ENCODE data around the gene SCP2. TPM values are rescaled to one million over a fixed set of nuclear protein-coding genes. Genes with fewer than 3 reads are reported as not detected.
"Not testable (repeated sequence)": the region's sequence is repeated elsewhere in the genome, so short reads cannot be mapped to it uniquely, and the experiment has no call there.

SCP2 gene
- total RNA-seq, 1 donor from 2014 or later = 26.3 TPM

GRCh38 chr1:52952112-52952511 lies 25.0 kb downstream of the SCP2 start:
- H3K4me1 ChIP-seq = no peaks in the 10 kb centered on the region
- H3K27ac ChIP-seq = no peak overlapping the region
- no peak for DNase-seq (ENCODE audit: low spot score in 2 of 2)
- no peak overlapping the region for H3K4me3 ChIP-seq
- TF ChIP-seq CTCF (IDR thresholded peaks at IDR 0.05) = no peak
- intact Hi-C loops (cut with DNase I) = no loop called here
- H3K27me3 ChIP-seq = no peaks in the 10 kb centered on the region
- H3K9me3 ChIP-seq = no peaks in the 10 kb centered on the region
- peaks cover 2 to 21% of the 10 kb centered on the region in 2 donors for H3K36me3 ChIP-seq

GRCh38 chr1:52955129-52955970 lies 28.3 kb downstream of the SCP2 start:
- Histone ChIP-seq H3K27ac (no peak overlapping the region), H3K36me3 (peaks cover 0 to 16% of the 10 kb centered on the region in 2 donors), H3K4me3 (no peak overlapping the region), H3K4me1 (no peaks in the 10 kb centered on the region), H3K9me3 (no peaks in the 10 kb centered on the region), H3K27me3 (no peaks in the 10 kb centered on the region)
- intact Hi-C loops (cut with DNase I) = no loop called here
- TF ChIP-seq CTCF (IDR thresholded peaks at IDR 0.05) = no peak
- DNase-seq (ENCODE audit: low spot score in 2 of 2) = no peak

GRCh38 chr1:52963101-52963500 lies 36.0 kb downstream of the SCP2 start:
- peaks cover 9 to 24% of the 10 kb centered on the region in 2 donors for H3K36me3 ChIP-seq
- no peak overlapping the region for H3K27ac ChIP-seq

GRCh38 chr1:52967666-52968065 lies 40.6 kb downstream of the SCP2 start:
- no peak for TF ChIP-seq CTCF (IDR thresholded peaks at IDR 0.05)
- peaks cover 0 to 10% of the 10 kb centered on the region in 2 donors for H3K36me3 ChIP-seq
- no peaks in the 10 kb centered on the region for H3K4me1 ChIP-seq
- no peaks in the 10 kb centered on the region for H3K9me3 ChIP-seq
- intact Hi-C loops (cut with DNase I) = no loop called here
- H3K27me3 ChIP-seq = no peaks in the 10 kb centered on the region
- no peak overlapping the region for H3K4me3 ChIP-seq
- H3K27ac ChIP-seq = no peak overlapping the region
- no peak for DNase-seq (ENCODE audit: low spot score in 2 of 2)

More at GRCh38 chr1:52963101-52963500, 36.0 kb downstream of the SCP2 start:
- Histone ChIP-seq H3K27me3 (no peaks in the 10 kb centered on the region), H3K4me3 (no peak overlapping the region), H3K9me3 (no peaks in the 10 kb centered on the region), H3K4me1 (no peaks in the 10 kb centered on the region)
- no peak for TF ChIP-seq CTCF (IDR thresholded peaks at IDR 0.05)
- DNase-seq (ENCODE audit: low spot score in 2 of 2) = no peak
- intact Hi-C loops (cut with DNase I) = no loop called here

GRCh38 chr1:52969234-52969633 lies 42.2 kb downstream of the SCP2 start:
- H3K4me1 ChIP-seq; H3K27ac ChIP-seq; intact Hi-C loops (cut with DNase I); H3K9me3 ChIP-seq; DNase-seq (ENCODE audit: low spot score in 2 of 2); H3K27me3 ChIP-seq; H3K36me3 ChIP-seq; H3K4me3 ChIP-seq: not testable (repeated sequence)

- peak in 1 of 3 experiments; percentile 9 for TF ChIP-seq CTCF (IDR thresholded peaks at IDR 0.05)
- Histone ChIP-seq H3K36me3 (peaks cover 5 to 15% of the 10 kb centered on the region in 2 donors), H3K27ac (no peak overlapping the region), H3K4me3 (no peak overlapping the region), H3K4me1 (no peaks in the 10 kb centered on the region), H3K9me3 (no peaks in the 10 kb centered on the region), H3K27me3 (no peaks in the 10 kb centered on the region)
- intact Hi-C loops (cut with DNase I) = no loop called here
- DNase-seq (ENCODE audit: low spot score in 2 of 2) = no peak
These were observed 43.1 kb downstream of the SCP2 start for GRCh38 chr1:52970149-52970548.
